ENCODE measurements around the gene RBFOX2. TPM values are rescaled to one million over a fixed set of nuclear protein-coding genes. Genes with fewer than 3 reads are reported as not detected.

Gene RBFOX2
- total RNA-seq, 4 donors from 2014 or later, result 50.2 to 75.6 (median 71.4) TPM

- Histone ChIP-seq H3K27ac (peak overlapping the region in 1 of 4 donors; percentile 8), H3K9me3 (no peaks in the 10 kb centered on the region), H3K36me3 (no peaks in the 10 kb centered on the region), H3K4me3 (no peak overlapping the region), H3K4me1 (peaks cover 0 to 21% (median 12%) of the 10 kb centered on the region in 4 donors), H3K27me3 (no peaks in the 10 kb centered on the region)
- 67 to 71% methylated on average over 5 of the region's 5 CpGs for WGBS, 2 donors
- TF ChIP-seq POLR2A (IDR thresholded peaks at IDR 0.05), result no peak
- no peak for TF ChIP-seq CTCF (IDR thresholded peaks at IDR 0.05)
- no peak for TF ChIP-seq EP300 (IDR thresholded peaks at IDR 0.05)
- DNase-seq (ENCODE audit: low spot score in 2 of 2), result no peak
These were observed 145.5 kb downstream of the RBFOX2 start for GRCh38 chr22:35883031-35883620.

GRCh38 chr22:35882211-35883030 lies 146.2 kb downstream of the RBFOX2 start:
- Histone ChIP-seq H3K27ac (peak overlapping the region in 1 of 4 donors; percentile 8), H3K36me3 (no peaks in the 10 kb centered on the region), H3K9me3 (no peaks in the 10 kb centered on the region), H3K27me3 (no peaks in the 10 kb centered on the region), H3K4me1 (peaks cover 0 to 21% (median 12%) of the 10 kb centered on the region in 4 donors), H3K4me3 (no peak overlapping the region)
- WGBS, 2 donors, result 44 to 49% methylated on average over 5 of the region's 5 CpGs
- TF ChIP-seq CTCF (IDR thresholded peaks at IDR 0.05), result no peak
- no peak for TF ChIP-seq POLR2A (IDR thresholded peaks at IDR 0.05)
- no peak for TF ChIP-seq EP300 (IDR thresholded peaks at IDR 0.05)
- no peak for DNase-seq (ENCODE audit: low spot score in 2 of 2)

GRCh38 chr22:35879351-35879750 lies 149.3 kb downstream of the RBFOX2 start:
- 93 to 96% methylated on average over 2 of the region's 2 CpGs for WGBS, 2 donors
- no peak for DNase-seq (ENCODE audit: low spot score in 2 of 2)
- Histone ChIP-seq H3K27me3 (no peaks in the 10 kb centered on the region), H3K36me3 (no peaks in the 10 kb centered on the region), H3K4me3 (no peak overlapping the region), H3K9me3 (peaks cover 0 to 4% (median 0%) of the 10 kb centered on the region in 4 donors), H3K4me1 (peaks cover 0 to 21% (median 12%) of the 10 kb centered on the region in 4 donors), H3K27ac (no peak overlapping the region)
- TF ChIP-seq CTCF (IDR thresholded peaks at IDR 0.05), result no peak
- TF ChIP-seq EP300 (IDR thresholded peaks at IDR 0.05), result no peak
- no peak for TF ChIP-seq POLR2A (IDR thresholded peaks at IDR 0.05)

GRCh38 chr22:35873426-35873825 lies 155.2 kb downstream of the RBFOX2 start:
- H3K4me1 ChIP-seq, result peaks cover 0 to 10% (median 0%) of the 10 kb centered on the region in 4 donors
- H3K9me3 ChIP-seq, result peaks cover 0 to 4% (median 0%) of the 10 kb centered on the region in 4 donors
- H3K36me3 ChIP-seq, result no peaks in the 10 kb centered on the region
- no peak overlapping the region for H3K4me3 ChIP-seq
- H3K27me3 ChIP-seq, result no peaks in the 10 kb centered on the region
- TF ChIP-seq EP300 (IDR thresholded peaks at IDR 0.05) (no peak), POLR2A (IDR thresholded peaks at IDR 0.05) (no peak), CTCF (IDR thresholded peaks at IDR 0.05) (no peak)
- no peak for DNase-seq (ENCODE audit: low spot score in 2 of 2)
- 97% methylated on average over 3 of the region's 3 CpGs for WGBS, 2 donors
- no peak overlapping the region for H3K27ac ChIP-seq

- Histone ChIP-seq H3K27ac (no peak overlapping the region), H3K4me1 (peaks cover 0 to 11% (median 0%) of the 10 kb centered on the region in 4 donors), H3K9me3 (peaks cover 0 to 4% (median 0%) of the 10 kb centered on the region in 4 donors), H3K27me3 (no peaks in the 10 kb centered on the region), H3K36me3 (no peaks in the 10 kb centered on the region), H3K4me3 (no peak overlapping the region)
- TF ChIP-seq POLR2A (IDR thresholded peaks at IDR 0.05) (no peak), EP300 (IDR thresholded peaks at IDR 0.05) (no peak), CTCF (IDR thresholded peaks at IDR 0.05) (no peak)
- 71 to 76% methylated on average over 13 of the region's 13 CpGs for WGBS, 2 donors
- DNase-seq (ENCODE audit: low spot score in 2 of 2), result no peak
These were observed 156.2 kb downstream of the RBFOX2 start for GRCh38 chr22:35872451-35872850.

Measured in tibial nerve (tissue), 4 donors.